ENCODE results near the gene MRPL1. TPM values are rescaled to one million over a fixed set of nuclear protein-coding genes. Genes with fewer than 3 reads are reported as not detected.

MRPL1 gene
- total and polyA plus RNA-seq, 2 of the 13 experiments (the other 11 are each of a cell fraction or from before 2014, with no cell fraction given): 23.3 to 61.5 TPM

DNA sequence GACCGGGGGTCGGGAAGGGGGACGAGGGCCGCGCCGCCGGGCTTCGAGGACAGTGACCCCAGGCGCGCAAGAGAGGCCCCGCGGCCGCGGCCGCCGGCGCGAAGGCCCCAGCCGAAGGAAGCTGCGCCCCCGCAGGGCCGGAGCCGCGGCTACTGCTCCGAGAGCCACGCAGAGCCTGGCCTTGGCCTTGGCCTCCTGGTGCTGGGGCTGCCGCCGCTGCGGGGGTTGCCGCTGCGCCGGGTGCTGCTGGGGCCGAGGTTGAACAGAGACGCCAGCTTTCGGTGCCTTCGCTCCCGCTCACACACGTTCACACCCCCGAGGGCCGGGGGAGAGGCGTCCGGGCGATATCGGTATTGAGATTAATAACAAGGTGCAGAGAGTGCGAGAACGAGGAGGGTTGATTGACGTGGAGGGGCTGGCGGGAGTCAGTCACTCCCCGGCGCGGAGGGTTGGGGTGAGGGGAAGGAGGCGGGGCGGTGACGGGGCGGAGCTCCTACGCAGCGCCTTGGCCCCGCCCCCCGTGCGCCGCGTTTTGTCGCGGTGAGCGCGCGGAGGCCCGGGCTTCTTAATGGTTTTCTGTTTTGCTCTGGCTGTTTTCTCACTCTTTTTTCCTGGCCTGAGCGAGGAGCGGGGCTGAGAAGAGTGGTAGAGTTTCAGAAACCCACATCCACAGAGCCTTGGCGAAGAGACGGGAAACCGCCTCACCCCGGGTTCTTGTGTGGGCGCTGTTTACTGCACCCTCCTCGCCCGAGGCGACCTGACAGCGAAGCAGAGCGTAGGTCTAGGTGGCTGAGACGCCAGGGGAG, 42.6 kb upstream of the MRPL1 start (continued):
- TF ChIP-seq ZFY (CRISPR knock-in tag; IDR thresholded peaks at IDR 0.05) (peak; percentile 91), PCBP1 (IDR thresholded peaks at IDR 0.05; ENCODE audit: borderline replicate concordance, low read depth, low read length) (no peak), ZNF773 (CRISPR knock-in tag; IDR thresholded peaks at IDR 0.05; ENCODE audit: borderline replicate concordance) (peak; percentile 67; the same call in 1 of the 2 replicates), ATM (IDR thresholded peaks at IDR 0.05; ENCODE audit: borderline replicate concordance) (no peak), RXRA (CRISPR knock-in tag; IDR thresholded peaks at IDR 0.05) (peak; percentile 73), ZIK1 (CRISPR knock-in tag; IDR thresholded peaks at IDR 0.05; ENCODE audit: borderline replicate concordance, low read depth) (no peak), JUND (CRISPR knock-in tag; IDR thresholded peaks at IDR 0.05) (no peak), ZNF605 (CRISPR knock-in tag; IDR thresholded peaks at IDR 0.05) (peak; percentile 85), FOXJ3 (CRISPR knock-in tag; IDR thresholded peaks at IDR 0.05; ENCODE audit: borderline replicate concordance) (no peak), MAZ (IDR thresholded peaks at IDR 0.05; ENCODE audit: borderline replicate concordance, low read depth, low read length) (no peak; the same call in none of the 2 replicates), MAZ (CRISPR knock-in tag; IDR thresholded peaks at IDR 0.05; ENCODE audit: low read depth) (peak; percentile 77), MEIS2 (CRISPR knock-in tag; IDR thresholded peaks at IDR 0.05) (peak; percentile 81), HIVEP1 (CRISPR knock-in tag; IDR thresholded peaks at IDR 0.05) (peak; percentile 57; the same call in 1 of the 2 replicates), MEF2D (CRISPR knock-in tag; IDR thresholded peaks at IDR 0.05) (peak; percentile 78), ZNF713 (CRISPR knock-in tag; IDR thresholded peaks at IDR 0.05) (no peak), SMAD9 (CRISPR knock-in tag; IDR thresholded peaks at IDR 0.05) (no peak), CREB1 (IDR thresholded peaks at IDR 0.05) (peak; percentile 64; the same call in 1 of the 2 replicates), CREB1 (CRISPR knock-in tag; IDR thresholded peaks at IDR 0.05) (peak; percentile 73), NR2F2 (IDR thresholded peaks at IDR 0.05; ENCODE audit: borderline replicate concordance, low read depth) (0 out of 2 replicates have a peak, but pooled peaks have one; percentile 38)
- TF ChIP-seq, protein P1, sequence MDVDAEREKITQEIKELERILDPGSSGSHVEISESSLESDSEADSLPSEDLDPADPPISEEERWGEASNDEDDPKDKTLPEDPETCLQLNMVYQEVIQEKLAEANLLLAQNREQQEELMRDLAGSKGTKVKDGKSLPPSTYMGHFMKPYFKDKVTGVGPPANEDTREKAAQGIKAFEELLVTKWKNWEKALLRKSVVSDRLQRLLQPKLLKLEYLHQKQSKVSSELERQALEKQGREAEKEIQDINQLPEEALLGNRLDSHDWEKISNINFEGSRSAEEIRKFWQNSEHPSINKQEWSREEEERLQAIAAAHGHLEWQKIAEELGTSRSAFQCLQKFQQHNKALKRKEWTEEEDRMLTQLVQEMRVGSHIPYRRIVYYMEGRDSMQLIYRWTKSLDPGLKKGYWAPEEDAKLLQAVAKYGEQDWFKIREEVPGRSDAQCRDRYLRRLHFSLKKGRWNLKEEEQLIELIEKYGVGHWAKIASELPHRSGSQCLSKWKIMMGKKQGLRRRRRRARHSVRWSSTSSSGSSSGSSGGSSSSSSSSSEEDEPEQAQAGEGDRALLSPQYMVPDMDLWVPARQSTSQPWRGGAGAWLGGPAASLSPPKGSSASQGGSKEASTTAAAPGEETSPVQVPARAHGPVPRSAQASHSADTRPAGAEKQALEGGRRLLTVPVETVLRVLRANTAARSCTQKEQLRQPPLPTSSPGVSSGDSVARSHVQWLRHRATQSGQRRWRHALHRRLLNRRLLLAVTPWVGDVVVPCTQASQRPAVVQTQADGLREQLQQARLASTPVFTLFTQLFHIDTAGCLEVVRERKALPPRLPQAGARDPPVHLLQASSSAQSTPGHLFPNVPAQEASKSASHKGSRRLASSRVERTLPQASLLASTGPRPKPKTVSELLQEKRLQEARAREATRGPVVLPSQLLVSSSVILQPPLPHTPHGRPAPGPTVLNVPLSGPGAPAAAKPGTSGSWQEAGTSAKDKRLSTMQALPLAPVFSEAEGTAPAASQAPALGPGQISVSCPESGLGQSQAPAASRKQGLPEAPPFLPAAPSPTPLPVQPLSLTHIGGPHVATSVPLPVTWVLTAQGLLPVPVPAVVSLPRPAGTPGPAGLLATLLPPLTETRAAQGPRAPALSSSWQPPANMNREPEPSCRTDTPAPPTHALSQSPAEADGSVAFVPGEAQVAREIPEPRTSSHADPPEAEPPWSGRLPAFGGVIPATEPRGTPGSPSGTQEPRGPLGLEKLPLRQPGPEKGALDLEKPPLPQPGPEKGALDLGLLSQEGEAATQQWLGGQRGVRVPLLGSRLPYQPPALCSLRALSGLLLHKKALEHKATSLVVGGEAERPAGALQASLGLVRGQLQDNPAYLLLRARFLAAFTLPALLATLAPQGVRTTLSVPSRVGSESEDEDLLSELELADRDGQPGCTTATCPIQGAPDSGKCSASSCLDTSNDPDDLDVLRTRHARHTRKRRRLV (CRISPR knock-in tag; IDR thresholded peaks at IDR 0.05): peak; percentile 45; the same call in 1 of the 2 replicates
- TF ChIP-seq, protein P2, sequence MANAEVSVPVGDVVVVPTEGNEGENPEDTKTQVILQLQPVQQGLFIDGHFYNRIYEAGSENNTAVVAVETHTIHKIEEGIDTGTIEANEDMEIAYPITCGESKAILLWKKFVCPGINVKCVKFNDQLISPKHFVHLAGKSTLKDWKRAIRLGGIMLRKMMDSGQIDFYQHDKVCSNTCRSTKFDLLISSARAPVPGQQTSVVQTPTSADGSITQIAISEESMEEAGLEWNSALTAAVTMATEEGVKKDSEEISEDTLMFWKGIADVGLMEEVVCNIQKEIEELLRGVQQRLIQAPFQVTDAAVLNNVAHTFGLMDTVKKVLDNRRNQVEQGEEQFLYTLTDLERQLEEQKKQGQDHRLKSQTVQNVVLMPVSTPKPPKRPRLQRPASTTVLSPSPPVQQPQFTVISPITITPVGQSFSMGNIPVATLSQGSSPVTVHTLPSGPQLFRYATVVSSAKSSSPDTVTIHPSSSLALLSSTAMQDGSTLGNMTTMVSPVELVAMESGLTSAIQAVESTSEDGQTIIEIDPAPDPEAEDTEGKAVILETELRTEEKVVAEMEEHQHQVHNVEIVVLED (CRISPR knock-in tag; IDR thresholded peaks at IDR 0.05; ENCODE audit: borderline replicate concordance): peak; percentile 76; the same call in 1 of the 2 replicates
- TF ChIP-seq, protein P3, sequence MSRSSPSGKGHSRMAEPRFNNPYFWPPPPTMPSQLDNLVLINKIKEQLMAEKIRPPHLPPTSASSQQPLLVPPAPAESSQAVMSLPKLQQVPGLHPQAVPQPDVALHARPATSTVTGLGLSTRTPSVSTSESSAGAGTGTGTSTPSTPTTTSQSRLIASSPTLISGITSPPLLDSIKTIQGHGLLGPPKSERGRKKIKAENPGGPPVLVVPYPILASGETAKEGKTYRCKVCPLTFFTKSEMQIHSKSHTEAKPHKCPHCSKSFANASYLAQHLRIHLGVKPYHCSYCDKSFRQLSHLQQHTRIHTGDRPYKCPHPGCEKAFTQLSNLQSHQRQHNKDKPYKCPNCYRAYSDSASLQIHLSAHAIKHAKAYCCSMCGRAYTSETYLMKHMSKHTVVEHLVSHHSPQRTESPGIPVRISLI (CRISPR knock-in tag; IDR thresholded peaks at IDR 0.05; ENCODE audit: borderline replicate concordance): peak; percentile 23; the same call in 1 of the 2 replicates
